AG10803 (cell line): ENCODE results near the gene PCK2.

ENCODE experiments used
- DNase-seq: peaks from one replicate; pipeline ENCODE4 v3.0.0; 2010; ENCODE audit warnings: low read depth
- H3K4me3 ChIP-seq: 2 replicates; pipeline ENCODE4 v1.5.1; 2011; ENCODE audit warnings: mild to moderate bottlenecking, low read length, control low read depth
- TF ChIP-seq, protein P1 (sequence below): conservative IDR thresholded peaks from 2 replicates; pipeline ENCODE4 v1.5.1; 2011; ENCODE audit warnings: mild to moderate bottlenecking, low read length, control low read depth, inconsistent platforms

The PCK2 gene

DNA sequence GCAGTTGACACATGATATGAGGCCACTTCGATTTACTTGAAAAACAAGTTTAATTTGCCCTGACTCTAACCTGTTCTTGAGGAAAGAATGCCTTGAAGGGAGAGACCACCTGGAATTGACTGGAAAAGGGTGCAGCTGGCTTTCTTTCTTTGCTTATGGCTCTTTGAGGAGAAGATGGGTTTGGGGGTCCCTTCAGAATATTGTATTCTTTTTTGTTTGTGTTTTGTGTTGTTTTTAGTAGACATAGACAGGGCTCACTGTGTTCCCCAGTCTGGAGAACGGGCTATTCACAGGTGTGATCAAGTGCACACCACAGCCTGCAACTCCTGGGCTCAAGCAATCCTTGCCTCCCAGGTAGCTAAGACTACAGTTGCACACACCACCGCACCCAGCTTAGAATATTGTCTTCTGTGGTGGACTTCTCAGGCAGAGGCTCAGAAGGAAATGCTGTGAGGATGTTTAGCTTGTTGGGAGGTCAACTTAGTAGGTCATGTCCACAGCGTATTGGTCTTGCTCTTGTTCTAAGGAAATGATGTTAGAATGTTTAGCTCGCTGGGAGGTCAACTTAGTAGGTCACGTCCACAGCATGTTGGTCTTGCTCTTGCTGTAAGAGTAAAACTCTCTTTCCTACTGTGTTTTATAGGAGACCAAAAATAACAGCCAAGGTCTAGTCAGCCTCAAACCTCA lies 22.2 kb downstream of the PCK2 start:
- TF ChIP-seq, protein P1, sequence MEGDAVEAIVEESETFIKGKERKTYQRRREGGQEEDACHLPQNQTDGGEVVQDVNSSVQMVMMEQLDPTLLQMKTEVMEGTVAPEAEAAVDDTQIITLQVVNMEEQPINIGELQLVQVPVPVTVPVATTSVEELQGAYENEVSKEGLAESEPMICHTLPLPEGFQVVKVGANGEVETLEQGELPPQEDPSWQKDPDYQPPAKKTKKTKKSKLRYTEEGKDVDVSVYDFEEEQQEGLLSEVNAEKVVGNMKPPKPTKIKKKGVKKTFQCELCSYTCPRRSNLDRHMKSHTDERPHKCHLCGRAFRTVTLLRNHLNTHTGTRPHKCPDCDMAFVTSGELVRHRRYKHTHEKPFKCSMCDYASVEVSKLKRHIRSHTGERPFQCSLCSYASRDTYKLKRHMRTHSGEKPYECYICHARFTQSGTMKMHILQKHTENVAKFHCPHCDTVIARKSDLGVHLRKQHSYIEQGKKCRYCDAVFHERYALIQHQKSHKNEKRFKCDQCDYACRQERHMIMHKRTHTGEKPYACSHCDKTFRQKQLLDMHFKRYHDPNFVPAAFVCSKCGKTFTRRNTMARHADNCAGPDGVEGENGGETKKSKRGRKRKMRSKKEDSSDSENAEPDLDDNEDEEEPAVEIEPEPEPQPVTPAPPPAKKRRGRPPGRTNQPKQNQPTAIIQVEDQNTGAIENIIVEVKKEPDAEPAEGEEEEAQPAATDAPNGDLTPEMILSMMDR = no peak
- no peak for DNase-seq
- H3K4me3 ChIP-seq = no peak overlapping the region

- TF ChIP-seq, protein P1 = no peak
- no peak overlapping the region for H3K4me3 ChIP-seq
- no peak for DNase-seq
These were observed 23.1 kb downstream of the PCK2 start for GRCh38 chr14:24117179-24117578.

DNA sequence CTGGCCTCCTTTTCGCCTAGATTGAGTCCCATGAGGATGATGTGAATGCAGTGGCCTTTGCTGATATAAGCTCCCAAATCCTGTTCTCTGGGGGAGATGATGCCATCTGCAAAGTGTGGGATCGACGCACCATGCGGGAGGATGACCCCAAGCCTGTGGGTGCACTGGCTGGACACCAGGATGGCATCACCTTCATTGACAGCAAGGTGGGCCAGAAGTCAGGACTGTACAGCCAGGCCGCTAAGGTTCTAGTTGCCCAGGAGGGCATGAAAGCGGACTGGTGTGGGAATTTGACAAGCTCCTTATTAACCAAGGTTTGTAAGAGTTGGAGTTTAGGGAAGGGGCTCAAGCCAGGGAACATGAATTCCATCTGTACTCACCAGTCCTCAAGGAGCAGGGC lies 25.6 kb downstream of the PCK2 start:
- TF ChIP-seq, protein P1 = no peak
- no peak for DNase-seq
- H3K4me3 ChIP-seq = no peak overlapping the region

DNA sequence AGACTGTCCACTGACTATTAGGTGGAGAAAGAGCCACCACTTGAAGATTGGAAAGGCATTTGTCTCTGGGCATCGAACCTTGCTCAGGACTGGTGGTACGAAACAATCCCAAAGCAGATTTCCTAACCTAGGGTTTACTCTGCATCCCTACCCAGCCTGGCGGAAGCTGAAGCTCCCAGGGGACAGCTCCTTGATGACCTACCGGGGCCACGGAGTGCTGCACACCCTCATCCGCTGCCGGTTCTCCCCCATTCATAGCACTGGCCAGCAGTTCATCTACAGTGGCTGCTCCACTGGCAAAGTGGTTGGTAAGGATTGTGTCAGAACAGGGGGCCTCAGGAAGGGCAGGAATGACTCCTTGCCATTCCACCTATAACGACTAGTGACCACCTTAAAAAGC lies 27.1 kb downstream of the PCK2 start:
- no peak for DNase-seq
- TF ChIP-seq, protein P1 = no peak

GRCh38 chr14:24122416-24122815 lies 28.3 kb downstream of the PCK2 start:
- no peak overlapping the region for H3K4me3 ChIP-seq
- no peak for DNase-seq
- TF ChIP-seq, protein P1 = no peak

More for the DNA sequence above, 27.1 kb downstream of the PCK2 start:
- H3K4me3 ChIP-seq = no peak overlapping the region

GRCh38 chr14:24122898-24123297 lies 28.8 kb downstream of the PCK2 start:
- H3K4me3 ChIP-seq = no peak overlapping the region
- TF ChIP-seq, protein P1 = no peak
- DNase-seq = no peak
